ENCODE data around the gene RPTOR.

- TF ChIP-seq CTCF (IDR thresholded peaks at IDR 0.05; ENCODE audit: insufficient read depth, low read depth, low read length): no peak
- no peak for TF ChIP-seq EZH2 (IDR thresholded peaks at IDR 0.05; ENCODE audit: insufficient read depth, low read length)
These were observed 320.1 kb downstream of the RPTOR start for GRCh38 chr17:80864751-80865150.
